Activated naive CD4-positive, alpha-beta T cell treated with anti-CD3 and anti-CD28 coated beads for 36 hours (primary cell): ENCODE measurements around the gene MARCOL. TPM values are rescaled to one million over a fixed set of nuclear protein-coding genes. Genes with fewer than 3 reads are reported as not detected.

Source experiments
- CTCF ChIA-PET: fragments of 350-600 bp; sonication (Branson Sonifier 250); formaldehyde crosslinking; loops from one replicate; lab custom pipeline; 2021; ENCODE audit warnings: antibody characterized with exemption; lab: Charles Lee
- DNase-seq: peaks from one replicate; pipeline ENCODE4 v3.0.0-alpha.2; 2020
- H3K27ac Mint-ChIP-seq: one replicate; pipeline ENCODE4 v1.8.0; 2021; ENCODE audit warnings: mild to moderate bottlenecking, mixed read lengths
- H3K27me3 Mint-ChIP-seq: one replicate; pipeline ENCODE4 v1.8.0; 2021; ENCODE audit warnings: low read depth, mixed read lengths
- H3K36me3 Mint-ChIP-seq: one replicate; pipeline ENCODE4 v1.8.0; 2021; ENCODE audit warnings: low read depth, mixed read lengths
- H3K4me1 Mint-ChIP-seq: one replicate; pipeline ENCODE4 v1.8.0; 2021; ENCODE audit warnings: low read depth, mixed read lengths
- H3K4me3 Mint-ChIP-seq: one replicate; pipeline ENCODE4 v1.8.0; 2021; ENCODE audit warnings: mild to moderate bottlenecking, moderate library complexity, mixed read lengths
- H3K9me3 Mint-ChIP-seq: one replicate; pipeline ENCODE4 v1.8.0; 2021; ENCODE audit warnings: mixed read lengths
- intact Hi-C: fragments of 100-400 bp; cut with micrococcal nuclease; formaldehyde crosslinking; loops from one replicate; pipeline ENCODE4 v1.15.1; 2023
- total RNA-seq, 2 experiments: library from RNA; stranded (reverse); gene quantifications; one replicate each; pipeline ENCODE4 v1.2.3, GENCODE V29; 2021

MARCOL gene, protein sequence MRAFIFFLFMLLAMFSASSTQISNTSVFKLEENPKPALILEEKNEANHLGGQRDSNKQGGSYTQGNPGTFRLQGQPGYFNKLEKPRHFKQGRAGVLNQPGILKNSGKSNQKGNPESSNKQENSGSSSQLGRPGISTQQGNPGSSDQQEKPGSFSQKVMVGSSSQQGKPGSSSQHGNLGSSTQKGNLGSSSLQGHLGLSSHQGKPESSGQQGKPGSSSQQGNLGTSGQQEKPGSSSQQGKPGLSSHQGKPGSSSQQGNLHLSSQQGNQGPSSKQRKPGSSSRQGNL
- not detected for total RNA-seq

DNA sequence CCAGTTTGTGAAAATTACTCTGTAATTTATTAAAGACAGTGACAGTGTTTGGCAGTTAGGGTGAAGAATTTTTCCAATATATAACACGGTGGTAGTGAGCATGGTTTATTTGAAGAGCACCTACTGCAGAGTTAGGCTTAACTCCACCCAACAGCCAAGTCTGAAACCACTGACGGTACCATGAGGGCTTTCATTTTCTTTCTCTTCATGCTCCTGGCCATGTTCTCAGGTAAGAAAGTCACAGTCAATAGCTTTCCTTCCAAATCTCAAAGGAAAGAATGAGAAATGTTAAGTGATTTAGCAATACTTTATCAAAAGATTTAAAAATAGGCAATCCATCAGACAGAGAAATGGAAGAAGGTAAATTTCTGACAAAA is at the start of gene MARCOL:
Gene MARCOL, plus strand, starts transcription at position 108 of the 377 bp plus-strand sequence. Its CDS starts 73 bp downstream, at position 181.
- Mint-ChIP-seq H3K27ac (no peak within 1 kb of the TSS), H3K9me3 (no peaks in the 10 kb centered on the region), H3K4me1 (no peaks in the 10 kb centered on the region), H3K4me3 (no peak within 1 kb of the TSS), H3K36me3 (no peaks in the 10 kb centered on the region), H3K27me3 (no peaks in the 10 kb centered on the region)
- CTCF ChIA-PET: no interaction called here
- DNase-seq: no peak
- intact Hi-C loops: no loop called here

DNA sequence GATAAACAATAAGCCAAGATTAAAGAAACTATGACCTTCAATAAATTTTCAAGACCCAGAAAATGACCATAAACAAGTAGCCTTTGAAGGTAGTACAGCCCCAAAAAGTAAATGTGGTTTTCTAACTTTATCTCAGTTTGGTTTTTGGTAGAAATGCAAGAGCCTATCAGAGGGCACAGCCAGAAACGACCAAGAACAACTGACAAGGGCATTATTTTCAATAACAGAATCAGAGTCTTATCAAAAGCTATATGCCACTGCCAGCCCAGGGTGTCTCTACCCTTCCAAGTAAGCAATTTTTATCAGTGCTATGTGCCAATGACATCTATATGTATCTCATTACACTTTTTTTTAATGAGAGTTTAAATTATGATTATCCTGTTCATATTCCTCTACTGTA is 47.3 kb upstream of the MARCOL start:
- H3K9me3 Mint-ChIP-seq: no peaks in the 10 kb centered on the region
- intact Hi-C loops: no loop called here
- peaks cover 4% of the 10 kb centered on the region for H3K27me3 Mint-ChIP-seq
- H3K4me3 Mint-ChIP-seq: no peak overlapping the region
- H3K36me3 Mint-ChIP-seq: no peaks in the 10 kb centered on the region
- H3K27ac Mint-ChIP-seq: no peak overlapping the region
- CTCF ChIA-PET: no interaction called here
- H3K4me1 Mint-ChIP-seq: peaks cover 2% of the 10 kb centered on the region
- no peak for DNase-seq

DNA sequence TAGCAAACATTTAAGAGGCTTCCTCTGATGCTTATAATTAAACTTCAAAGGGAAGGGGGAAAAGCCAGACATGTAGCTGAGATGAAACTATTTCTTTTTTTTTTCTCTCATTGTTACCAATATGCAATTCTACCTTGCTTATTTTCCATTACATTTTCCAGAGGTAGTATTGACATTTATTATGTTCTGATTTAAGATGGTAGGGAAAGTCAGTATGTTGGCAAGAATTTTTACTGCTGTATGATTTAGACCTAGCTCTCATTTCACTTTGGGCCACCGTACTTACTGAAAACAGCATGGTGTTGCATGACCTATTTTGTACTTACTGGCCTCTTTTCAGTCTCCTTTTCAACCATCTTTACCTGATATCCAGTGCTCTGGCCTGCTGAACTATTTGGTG is 45.1 kb upstream of the MARCOL start:
- CTCF ChIA-PET: no interaction called here
- no peaks in the 10 kb centered on the region for H3K9me3 Mint-ChIP-seq
- no peaks in the 10 kb centered on the region for H3K27me3 Mint-ChIP-seq
- intact Hi-C loops: no loop called here
- no peaks in the 10 kb centered on the region for H3K36me3 Mint-ChIP-seq
- no peak overlapping the region for H3K4me3 Mint-ChIP-seq
- no peak overlapping the region for H3K27ac Mint-ChIP-seq
- DNase-seq: no peak
- no peaks in the 10 kb centered on the region for H3K4me1 Mint-ChIP-seq

DNA sequence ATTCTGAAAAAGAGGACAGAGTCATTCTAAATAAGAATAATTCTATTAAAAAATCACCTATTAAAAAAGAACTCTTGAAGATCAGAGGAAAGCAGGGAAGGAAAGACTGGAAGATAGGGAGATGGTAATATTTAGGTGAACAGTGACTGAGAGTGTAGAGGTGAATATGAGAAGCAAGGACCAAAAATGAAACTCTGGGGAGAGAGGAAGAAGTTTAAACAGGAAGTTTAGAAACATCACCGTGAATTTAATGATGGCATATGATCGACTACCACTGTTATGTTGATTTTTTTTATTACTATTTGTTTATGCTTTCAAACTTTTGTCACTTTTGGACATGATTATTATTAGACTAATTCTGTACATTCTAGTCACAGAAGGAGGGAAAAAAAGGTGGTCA is 37.2 kb upstream of the MARCOL start:
- H3K36me3 Mint-ChIP-seq: no peaks in the 10 kb centered on the region
- no peaks in the 10 kb centered on the region for H3K9me3 Mint-ChIP-seq
- H3K27me3 Mint-ChIP-seq: no peaks in the 10 kb centered on the region
- DNase-seq: no peak
- no peaks in the 10 kb centered on the region for H3K4me1 Mint-ChIP-seq
- no peak overlapping the region for H3K27ac Mint-ChIP-seq
- intact Hi-C loops: no loop called here
- CTCF ChIA-PET: no interaction called here
- H3K4me3 Mint-ChIP-seq: no peak overlapping the region

DNA sequence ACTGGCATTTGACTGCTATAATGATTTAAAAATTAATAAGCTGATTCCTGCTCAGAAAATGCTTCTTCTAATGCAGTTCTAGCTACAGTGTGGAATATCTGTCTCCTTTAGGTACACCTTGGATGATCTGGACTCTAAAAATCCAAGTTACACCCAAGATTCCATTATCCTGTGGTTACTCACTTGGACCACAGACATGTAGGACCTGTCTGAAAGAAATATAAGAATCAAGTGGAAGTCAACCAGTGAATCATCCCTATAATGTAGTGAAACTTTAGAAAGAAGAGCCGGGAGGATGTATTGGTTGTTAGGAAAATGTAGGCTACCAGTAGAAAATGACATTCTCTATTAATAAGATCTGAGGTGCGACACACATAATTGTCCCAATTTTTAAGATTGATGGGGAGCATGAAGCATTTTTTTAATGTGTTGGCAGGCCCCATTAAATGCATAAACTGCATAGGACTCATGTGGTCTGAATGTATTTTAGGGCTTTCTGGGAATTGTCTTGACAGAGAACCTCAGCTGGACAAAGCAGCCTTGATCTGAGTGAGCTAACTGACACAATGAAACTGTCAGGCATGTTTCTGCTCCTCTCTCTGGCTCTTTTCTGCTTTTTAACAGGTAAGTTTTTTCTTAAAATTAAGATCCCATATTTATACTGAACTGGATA is 35.7 kb upstream of the MARCOL start, which contains the start of gene SPINK6:
Gene SPINK6, plus strand, starts transcription at position 512 of the 673 bp plus-strand sequence. Its CDS starts 55 bp downstream, at position 567.
- Mint-ChIP-seq H3K27ac (no peak within 1 kb of the TSS), H3K4me1 (no peaks in the 10 kb centered on the region), H3K36me3 (no peaks in the 10 kb centered on the region), H3K9me3 (no peaks in the 10 kb centered on the region), H3K27me3 (peaks cover 2% of the 10 kb centered on the region), H3K4me3 (no peak within 1 kb of the TSS)
- DNase-seq: no peak
- CTCF ChIA-PET: no interaction called here
- intact Hi-C loops: no loop called here

DNA sequence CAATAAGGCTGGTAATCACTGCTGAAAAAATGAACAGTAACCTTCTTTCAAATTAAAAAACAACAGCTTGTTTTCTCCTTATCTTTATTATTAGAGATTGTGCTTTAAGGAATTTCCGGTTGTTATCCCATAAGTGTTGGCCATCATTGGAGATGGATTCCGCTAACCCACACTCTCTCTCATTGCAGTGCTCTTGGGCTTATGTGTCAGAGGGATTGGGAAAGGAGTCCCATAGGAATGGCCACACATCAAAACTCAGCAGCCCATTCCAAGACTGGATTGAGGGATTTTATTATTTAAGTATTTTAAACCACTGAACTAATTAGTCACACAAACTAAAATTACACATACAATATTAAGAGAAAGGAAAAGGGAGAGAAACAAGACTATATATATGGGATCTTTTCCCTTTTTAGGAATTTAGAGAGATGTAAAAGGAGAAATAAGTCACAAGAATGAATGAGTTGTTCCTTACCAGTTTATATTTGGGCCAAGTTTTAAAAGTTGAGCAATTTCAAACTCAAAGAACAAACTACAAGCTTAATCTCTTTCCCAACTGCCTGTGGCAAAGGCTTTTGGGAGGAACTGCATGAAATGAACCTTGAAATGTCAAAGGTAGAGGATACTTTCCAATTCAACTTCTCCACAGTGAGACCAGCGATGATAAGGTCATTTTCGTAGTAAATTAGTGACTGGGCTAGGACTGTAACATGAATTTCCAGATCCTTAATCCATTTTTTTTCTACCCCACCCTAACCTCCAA is 33.1 kb upstream of the MARCOL start:
- peaks cover 8% of the 10 kb centered on the region for H3K27me3 Mint-ChIP-seq
- no peak overlapping the region for H3K27ac Mint-ChIP-seq
- CTCF ChIA-PET: no interaction called here
- intact Hi-C loops: no loop called here
- H3K4me3 Mint-ChIP-seq: no peak overlapping the region
- H3K36me3 Mint-ChIP-seq: no peaks in the 10 kb centered on the region
- H3K9me3 Mint-ChIP-seq: no peaks in the 10 kb centered on the region
- no peaks in the 10 kb centered on the region for H3K4me1 Mint-ChIP-seq
- no peak for DNase-seq

DNA sequence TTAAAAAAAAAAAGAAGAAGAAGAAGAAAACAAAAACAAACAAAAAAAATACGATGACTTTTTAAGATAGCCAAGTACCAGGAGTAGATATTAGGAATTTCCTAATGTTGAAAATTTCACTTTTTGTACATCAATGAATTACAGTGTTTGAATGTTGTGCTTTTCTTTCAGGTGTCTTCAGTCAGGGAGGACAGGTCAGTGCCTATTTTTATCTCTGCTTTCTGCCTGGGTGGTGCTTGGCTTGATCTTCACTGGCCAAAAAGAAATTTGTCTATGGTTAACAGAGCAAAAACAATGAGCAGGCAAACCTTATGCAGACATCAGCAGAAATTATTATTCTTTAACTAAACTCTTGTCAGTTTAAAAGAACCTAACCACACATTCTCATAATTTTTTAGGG is 32.5 kb upstream of the MARCOL start:
- CTCF ChIA-PET: no interaction called here
- Mint-ChIP-seq H3K4me3 (no peak overlapping the region), H3K36me3 (no peaks in the 10 kb centered on the region), H3K4me1 (no peaks in the 10 kb centered on the region), H3K9me3 (no peaks in the 10 kb centered on the region), H3K27me3 (peaks cover 8% of the 10 kb centered on the region), H3K27ac (no peak overlapping the region)
- no peak for DNase-seq
- intact Hi-C loops: no loop called here

DNA sequence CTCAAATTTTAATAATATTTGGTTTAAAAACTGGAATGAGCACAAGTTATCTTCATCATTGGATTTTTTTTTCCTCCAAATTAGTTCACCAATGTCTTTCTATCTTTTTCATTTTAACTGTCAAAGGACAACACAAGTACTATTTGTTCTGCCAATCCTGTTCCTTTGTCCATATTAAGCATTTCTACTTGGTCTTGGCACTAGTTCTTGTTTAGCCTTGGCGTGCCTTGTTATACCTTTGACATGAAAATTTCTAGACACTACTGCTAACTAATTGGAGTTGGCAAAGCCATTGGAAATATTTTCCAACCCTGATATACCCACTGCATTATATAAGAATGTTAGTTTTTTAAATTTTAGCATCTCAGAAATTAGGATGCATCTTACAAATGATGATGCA is 31.7 kb upstream of the MARCOL start:
- no peaks in the 10 kb centered on the region for H3K9me3 Mint-ChIP-seq
- H3K27me3 Mint-ChIP-seq: peaks cover 8% of the 10 kb centered on the region
- no peak overlapping the region for H3K4me3 Mint-ChIP-seq
- no peak overlapping the region for H3K27ac Mint-ChIP-seq
- DNase-seq: no peak
- H3K36me3 Mint-ChIP-seq: no peaks in the 10 kb centered on the region
- CTCF ChIA-PET: no interaction called here
- intact Hi-C loops: no loop called here
- H3K4me1 Mint-ChIP-seq: no peaks in the 10 kb centered on the region

DNA sequence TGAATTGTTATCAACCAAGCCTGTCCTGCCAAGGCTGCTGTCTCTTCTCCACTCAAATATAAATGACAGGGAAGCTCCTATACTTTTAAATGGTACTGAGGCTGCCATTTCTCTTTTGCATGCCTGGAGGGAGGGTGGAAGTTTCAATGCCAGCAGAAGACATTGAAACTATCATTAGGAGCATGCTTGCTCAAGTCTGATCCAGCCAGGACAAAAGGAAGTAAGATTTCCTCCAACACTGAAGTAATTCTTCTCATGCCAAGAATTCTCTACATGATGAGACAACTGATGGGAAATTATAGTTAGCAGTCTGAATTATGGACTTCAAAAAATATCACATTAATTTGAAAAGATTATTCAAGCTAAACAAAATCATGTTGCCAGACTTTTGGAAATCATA is 30.1 kb upstream of the MARCOL start:
- Mint-ChIP-seq H3K4me1 (no peaks in the 10 kb centered on the region), H3K27ac (no peak overlapping the region), H3K27me3 (peaks cover 8% of the 10 kb centered on the region), H3K4me3 (no peak overlapping the region), H3K9me3 (no peaks in the 10 kb centered on the region), H3K36me3 (no peaks in the 10 kb centered on the region)
- intact Hi-C loops: no loop called here
- CTCF ChIA-PET: interaction anchor here (1.2 kb wide), 1 partner anchor 28 kb away, joined by 3 read pairs; no protein-coding TSS in a partner anchor
- DNase-seq: no peak

DNA sequence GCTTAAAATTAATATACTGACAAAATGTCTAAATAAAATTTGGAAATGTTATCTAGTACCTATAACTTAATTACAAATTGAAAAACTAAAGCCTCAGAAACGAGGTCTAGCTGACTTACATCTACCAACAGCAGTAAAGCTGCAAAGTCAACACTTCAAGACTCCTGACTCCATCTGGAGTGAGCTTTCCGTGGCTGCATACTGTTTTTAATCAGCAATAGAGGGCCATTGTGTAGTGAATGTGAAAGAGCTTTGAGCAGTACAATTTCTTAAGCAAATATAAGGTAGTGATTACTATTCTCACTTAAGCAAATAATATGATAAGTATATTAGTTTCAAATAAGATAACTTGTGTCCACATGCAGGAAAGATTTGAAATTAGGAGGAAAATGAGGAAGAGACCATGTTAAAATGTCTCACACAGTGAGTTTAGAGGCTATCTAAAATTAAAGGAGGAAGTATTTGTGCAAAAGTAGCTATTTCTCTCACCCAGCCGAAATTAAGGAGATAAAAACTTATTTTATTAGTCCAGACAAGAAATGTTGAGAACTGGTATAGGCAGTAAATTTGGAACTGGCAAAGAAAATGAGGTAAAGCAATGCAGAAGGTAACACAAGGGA is 29.1 kb upstream of the MARCOL start:
- H3K9me3 Mint-ChIP-seq: no peaks in the 10 kb centered on the region
- peaks cover 8% of the 10 kb centered on the region for H3K27me3 Mint-ChIP-seq
- H3K4me3 Mint-ChIP-seq: no peak overlapping the region
- no peak for DNase-seq
- no peak overlapping the region for H3K27ac Mint-ChIP-seq
- CTCF ChIA-PET: interaction anchor here (0.6 to 1.2 kb wide), 2 partner anchors 29 to 60 kb away, joined by 3 read pairs; no protein-coding TSS in a partner anchor
- intact Hi-C loops: no loop called here
- H3K36me3 Mint-ChIP-seq: no peaks in the 10 kb centered on the region
- H3K4me1 Mint-ChIP-seq: no peaks in the 10 kb centered on the region

DNA sequence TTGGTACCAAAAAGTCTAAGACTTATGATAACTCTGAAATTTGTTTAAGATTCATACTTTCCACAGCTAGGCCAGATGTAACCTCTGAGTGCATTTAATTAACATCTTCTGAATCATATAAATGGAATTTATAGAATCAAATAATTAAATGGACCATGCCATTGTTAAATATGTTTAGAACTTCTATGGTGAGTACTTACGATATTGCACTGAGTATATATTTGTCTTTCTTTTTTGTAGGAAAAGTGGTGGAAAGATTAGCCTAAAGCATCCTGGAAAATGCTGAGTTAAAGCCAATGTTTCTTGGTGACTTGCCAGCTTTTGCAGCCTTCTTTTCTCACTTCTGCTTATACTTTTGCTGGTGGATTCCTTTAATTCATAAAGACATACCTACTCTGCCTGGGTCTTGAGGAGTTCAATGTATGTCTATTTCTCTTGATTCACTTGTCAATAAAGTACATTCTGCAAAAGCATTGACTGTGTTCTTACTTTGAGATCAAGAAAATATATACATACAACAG is 23.6 kb upstream of the MARCOL start:
- Mint-ChIP-seq H3K9me3 (peaks cover 1% of the 10 kb centered on the region), H3K4me1 (no peaks in the 10 kb centered on the region), H3K4me3 (no peak overlapping the region), H3K27ac (no peak overlapping the region), H3K36me3 (no peaks in the 10 kb centered on the region), H3K27me3 (peaks cover 8% of the 10 kb centered on the region)
- CTCF ChIA-PET: no interaction called here
- intact Hi-C loops: no loop called here
- DNase-seq: no peak

DNA sequence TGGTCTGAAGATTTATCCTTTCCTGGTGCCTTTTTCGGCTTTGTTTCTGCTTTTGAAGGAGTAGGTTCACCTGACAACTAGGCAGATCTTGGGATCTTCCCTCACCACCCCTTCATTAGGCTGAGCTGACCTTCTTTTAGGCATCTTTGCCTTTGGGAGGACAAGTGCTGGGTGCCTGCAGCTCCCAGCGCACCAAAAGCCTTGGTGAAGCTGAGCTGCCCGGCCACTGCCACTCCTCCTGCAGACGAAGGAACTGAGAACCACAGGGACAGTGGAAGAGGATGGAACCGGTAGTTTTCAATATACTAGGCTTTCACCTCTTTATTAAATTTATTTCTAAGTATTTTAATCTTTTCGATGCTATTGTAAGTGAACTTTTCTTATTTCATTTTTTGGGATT is 16.8 kb upstream of the MARCOL start:
- CTCF ChIA-PET: interaction anchor here (0.6 kb wide), 1 partner anchor 106 kb away, joined by 4 read pairs; no protein-coding TSS in a partner anchor
- Mint-ChIP-seq H3K27me3 (peaks cover 18% of the 10 kb centered on the region), H3K9me3 (peaks cover 1% of the 10 kb centered on the region), H3K27ac (no peak overlapping the region), H3K4me1 (no peaks in the 10 kb centered on the region), H3K4me3 (no peak overlapping the region), H3K36me3 (no peaks in the 10 kb centered on the region)
- no peak for DNase-seq
- intact Hi-C loops: no loop called here
